Endometrial microvascular endothelial cells (primary cell): ENCODE measurements around the gene WT1. TPM values are rescaled to one million over a fixed set of nuclear protein-coding genes. Genes with fewer than 3 reads are reported as not detected.

Source experiments
- in situ Hi-C: cut with HindIII; loops from 2 replicates; pipeline ENCODE4 v1.10.0; 2017; ENCODE audit warnings: low sequenced_read_pairs, low pct_unique_long_range_greater_than_20kb; ENCODE audit errors: inconsistent ontology term
- total RNA-seq: library from RNA; depleted of rRNA; stranded (reverse); fragments of >200 nt; gene quantifications from one replicate; pipeline ENCODE4 v1.2.3, GENCODE V29; 2015; ENCODE audit errors: inconsistent ontology term

Gene WT1
- total RNA-seq, 1 donor from 2014 or later, result not detected

- in situ Hi-C loops, result no loop called here
Measured at GRCh38 chr11:32427616-32427934, 7.8 kb downstream of the WT1 start.

GRCh38 chr11:32426819-32427615, 8.3 kb downstream of the WT1 start:
- in situ Hi-C loops, result no loop called here

DNA sequence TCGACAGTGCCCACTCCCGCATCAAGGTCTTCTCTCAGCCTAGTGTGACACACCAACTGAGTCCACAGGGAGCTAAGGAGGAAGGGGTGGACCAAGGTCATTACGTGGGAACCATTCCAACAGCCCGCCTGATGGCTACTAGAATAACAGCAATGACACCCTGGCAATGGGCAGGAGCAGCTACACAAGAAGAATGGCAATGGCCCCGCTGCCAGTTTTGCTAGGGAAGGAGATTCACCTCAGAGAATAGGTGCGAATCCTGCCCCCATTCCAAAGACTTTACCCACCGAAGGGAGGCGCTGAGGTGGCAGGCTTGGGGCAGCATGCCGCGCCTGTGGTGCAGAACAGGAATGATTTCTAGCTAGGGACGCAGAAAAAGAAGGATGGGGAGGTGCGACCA, 9.1 kb downstream of the WT1 start:
- in situ Hi-C loops, result no loop called here

GRCh38 chr11:32425761-32426160, 9.6 kb downstream of the WT1 start:
- in situ Hi-C loops, result no loop called here

DNA sequence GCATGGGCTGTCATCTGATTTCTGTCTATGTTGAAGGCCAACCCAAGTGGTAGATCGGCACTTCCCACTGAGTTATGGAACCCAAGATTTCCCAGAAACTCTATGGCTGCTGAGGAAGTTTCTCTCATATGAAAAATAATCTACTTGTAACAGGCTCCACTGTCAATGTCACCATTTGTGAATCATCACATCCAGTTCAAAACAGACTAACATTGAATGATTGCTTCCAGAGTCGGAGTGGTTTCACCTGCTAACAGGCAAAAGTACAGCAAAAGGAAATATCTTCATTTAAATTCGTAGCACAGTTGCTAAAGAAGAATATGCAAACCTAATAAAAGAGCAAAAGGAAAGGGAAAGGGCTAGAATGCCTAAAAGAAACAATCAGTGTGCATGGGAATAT, 12.8 kb downstream of the WT1 start:
- in situ Hi-C loops, result no loop called here

GRCh38 chr11:32421992-32422391, 13.3 kb downstream of the WT1 start:
- in situ Hi-C loops, result no loop called here

GRCh38 chr11:32420937-32421901, 14.1 kb downstream of the WT1 start:
- in situ Hi-C loops, result no loop called here

- in situ Hi-C loops, result no loop called here
Measured at GRCh38 chr11:32420139-32420538, 15.2 kb downstream of the WT1 start.

GRCh38 chr11:32418836-32419235, 16.5 kb downstream of the WT1 start:
- in situ Hi-C loops, result no loop called here

DNA sequence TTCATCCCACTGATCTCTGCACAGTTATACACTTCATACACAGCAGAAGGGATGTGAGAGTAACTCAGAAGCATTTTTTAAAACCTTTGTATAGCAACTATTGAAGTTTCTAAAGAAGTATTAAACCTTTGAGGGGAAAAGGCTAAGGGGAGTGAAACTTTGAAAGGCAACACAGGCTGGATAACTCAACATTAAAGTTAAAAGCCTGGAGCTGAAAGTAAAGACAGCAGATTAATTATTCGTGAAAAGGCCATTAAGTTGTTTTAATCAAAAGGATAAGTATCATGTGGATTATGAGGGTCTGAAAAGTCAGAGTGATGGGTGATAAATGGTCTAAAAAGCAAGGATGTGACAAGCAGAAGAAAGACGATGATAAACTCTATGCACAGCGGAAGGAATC, 17.5 kb downstream of the WT1 start:
- in situ Hi-C loops, result no loop called here

DNA sequence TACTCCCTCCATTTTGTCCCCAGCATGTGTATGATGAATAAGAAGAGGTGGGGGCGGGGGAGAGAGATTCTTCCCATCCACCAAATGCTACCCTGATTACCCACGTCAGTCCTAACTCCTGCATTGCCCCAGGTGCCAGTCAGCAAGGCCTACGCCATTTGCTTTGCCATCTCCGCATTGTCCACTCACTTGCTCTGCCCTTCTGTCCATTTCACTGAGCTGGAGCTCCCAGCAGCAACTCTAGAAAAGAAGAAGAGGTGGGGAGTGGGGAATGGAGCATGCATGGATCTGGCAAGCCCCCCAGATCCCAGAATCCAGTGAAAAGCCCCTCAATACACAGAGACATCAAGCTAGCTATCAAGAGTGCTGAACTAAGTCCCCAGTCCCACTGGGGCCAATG, 19.0 kb downstream of the WT1 start:
- in situ Hi-C loops, result no loop called here

GRCh38 chr11:32414925-32415324, 20.4 kb downstream of the WT1 start:
- in situ Hi-C loops, result no loop called here

GRCh38 chr11:32411942-32412615, 23.3 kb downstream of the WT1 start:
- in situ Hi-C loops, result no loop called here

DNA sequence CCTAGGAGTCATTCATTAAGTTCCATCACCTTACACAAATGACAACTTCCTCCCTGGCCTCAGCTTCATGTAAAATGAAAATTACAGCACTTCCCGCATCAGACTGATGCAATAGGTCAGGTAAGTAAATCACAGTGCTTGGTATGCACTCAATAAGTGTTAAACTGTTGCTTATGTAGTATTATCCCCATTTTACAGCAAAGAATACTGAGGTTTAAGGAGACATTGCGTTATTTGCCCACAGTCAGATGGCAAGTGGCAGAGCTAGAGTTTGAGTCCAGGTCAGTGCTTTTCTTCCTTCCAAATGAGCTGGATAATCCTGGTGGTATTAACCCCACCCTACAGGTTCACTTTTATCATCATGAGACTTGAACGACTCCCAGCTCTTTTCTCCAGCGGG, 29.7 kb downstream of the WT1 start:
- in situ Hi-C loops, result no loop called here

GRCh38 chr11:32402836-32403235, 32.5 kb downstream of the WT1 start:
- in situ Hi-C loops, result no loop called here

DNA sequence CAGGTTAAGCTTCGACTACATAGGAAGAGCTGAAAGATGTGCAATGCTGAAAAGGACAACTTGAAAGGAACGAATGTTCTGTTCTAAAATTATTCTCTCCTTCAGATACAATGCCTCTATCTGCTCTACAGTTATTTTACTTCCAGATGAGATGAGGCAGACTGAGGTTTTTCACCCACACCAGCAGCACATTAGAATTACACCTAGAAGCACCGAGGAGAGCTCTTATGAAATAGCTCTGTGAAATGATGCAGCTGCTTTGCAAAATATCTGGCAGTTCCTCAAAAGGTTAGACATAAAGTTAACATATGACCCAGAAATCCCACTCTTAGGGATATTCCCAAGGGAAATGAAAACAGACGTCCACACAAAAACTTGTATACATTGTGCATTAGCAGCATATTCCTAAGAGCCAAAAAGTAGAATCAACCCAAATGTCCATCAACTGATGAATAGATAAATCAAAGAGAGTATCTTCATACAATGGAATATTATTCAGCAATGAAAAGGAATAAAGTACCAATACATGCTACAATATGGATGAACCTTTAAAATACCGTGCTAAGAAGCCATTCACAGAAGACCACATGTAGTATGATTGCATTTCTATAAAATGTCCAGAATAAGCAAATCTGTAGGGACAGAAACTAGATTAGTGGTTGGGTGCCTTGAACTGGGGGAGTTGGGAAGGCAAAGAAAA, 34.5 kb downstream of the WT1 start:
- in situ Hi-C loops, result no loop called here

GRCh38 chr11:32400196-32400595, 35.1 kb downstream of the WT1 start:
- in situ Hi-C loops, result no loop called here

DNA sequence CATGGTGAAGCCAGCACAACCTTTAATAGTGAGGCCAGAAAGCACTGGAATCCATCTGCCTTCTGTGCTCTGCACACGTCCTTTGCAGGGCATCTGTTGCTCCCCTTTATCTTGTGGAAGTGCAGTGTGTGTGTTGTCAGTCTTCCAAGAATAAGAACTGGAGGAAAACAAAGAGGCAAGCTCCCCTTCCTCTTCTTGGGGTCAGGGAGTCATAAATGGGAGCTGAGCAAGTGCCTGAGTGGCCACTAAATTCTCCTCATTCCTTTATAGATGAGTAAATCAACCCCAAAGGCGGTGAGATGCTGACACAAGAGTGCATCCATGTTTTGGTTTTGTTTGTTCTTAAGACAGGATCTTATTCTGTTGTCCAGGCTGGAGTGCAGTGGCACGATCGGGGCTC, 38.3 kb downstream of the WT1 start:
- in situ Hi-C loops, result no loop called here

GRCh38 chr11:32396331-32396730, 39.0 kb downstream of the WT1 start:
- in situ Hi-C loops, result no loop called here
